ENCODE measurements around the gene CCDC34.
A peak's percentile ranks its signal among the peaks of the same experiment; 100 is the strongest.
"Not testable (repeated sequence)": the region's sequence is repeated elsewhere in the genome, so short reads cannot be mapped to it uniquely, and the experiment has no call there.

Gene CCDC34

GRCh38 chr11:27321340-27321739 lies 41.7 kb downstream of the CCDC34 start:
- DNase-seq (ENCODE audit: low spot score), result not testable (repeated sequence)

DNA sequence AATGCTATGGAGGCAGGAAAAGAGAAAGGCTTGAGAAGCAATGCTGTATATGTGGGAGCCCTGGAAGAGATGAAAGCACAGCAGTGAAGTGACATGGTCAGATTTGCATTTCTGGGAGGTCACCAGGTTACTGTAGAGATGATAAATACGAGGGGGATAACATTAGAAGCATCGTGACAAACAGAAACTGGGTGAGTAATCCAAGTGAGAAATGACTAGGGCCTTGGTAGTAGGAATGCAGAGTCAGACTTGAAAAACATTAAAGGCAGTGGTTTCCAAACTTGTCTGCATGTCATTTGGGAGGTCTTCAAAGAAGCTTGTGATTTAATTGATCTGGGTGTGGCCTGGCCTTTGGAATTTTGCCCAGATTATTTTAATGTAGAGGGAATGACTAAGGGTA lies 43.9 kb downstream of the CCDC34 start:
- DNase-seq (ENCODE audit: low spot score), result no peak

DNA sequence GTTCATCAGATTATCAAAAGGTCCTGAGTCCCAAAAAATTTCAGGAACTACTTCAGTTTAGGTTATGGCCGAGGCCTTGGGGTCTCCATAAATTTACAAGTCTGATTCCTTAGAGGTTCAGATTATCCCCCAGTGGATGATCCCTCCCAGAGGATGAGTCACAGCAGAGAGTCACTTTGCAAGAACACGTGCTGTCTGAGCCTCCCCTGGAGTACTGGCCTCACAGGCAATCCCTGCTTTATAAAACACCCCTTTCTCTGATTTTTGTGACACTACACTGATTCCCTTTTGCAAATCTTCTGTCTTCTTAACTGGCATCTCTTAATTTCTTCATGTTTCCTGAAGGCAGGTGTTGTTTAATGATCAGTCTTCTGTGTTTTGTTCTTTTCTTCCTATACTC lies 45.3 kb downstream of the CCDC34 start:
- peak; percentile 13 for DNase-seq (ENCODE audit: low spot score)

DNA sequence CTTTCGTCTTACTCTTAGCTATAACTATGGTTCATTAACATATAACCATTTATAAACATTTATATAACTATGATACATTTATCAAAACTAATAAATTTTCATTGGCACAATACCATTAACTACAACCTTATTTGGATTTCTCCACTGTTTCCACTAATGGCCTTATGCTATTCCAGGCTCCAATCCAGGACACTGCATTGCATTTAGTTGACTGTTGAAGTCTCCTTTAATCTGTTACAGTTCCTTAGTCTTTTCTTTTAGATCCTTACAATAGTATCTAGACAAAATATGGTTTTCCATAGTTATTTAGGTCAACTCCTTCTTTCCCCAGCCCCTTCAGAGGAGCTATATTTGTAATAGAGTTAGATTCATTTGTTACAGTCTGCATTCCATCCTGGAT lies 47.2 kb downstream of the CCDC34 start:
- no peak for DNase-seq (ENCODE audit: low spot score)

GRCh38 chr11:27313157-27313821 lies 49.7 kb downstream of the CCDC34 start:
- DNase-seq (ENCODE audit: low spot score), result no peak

DNA sequence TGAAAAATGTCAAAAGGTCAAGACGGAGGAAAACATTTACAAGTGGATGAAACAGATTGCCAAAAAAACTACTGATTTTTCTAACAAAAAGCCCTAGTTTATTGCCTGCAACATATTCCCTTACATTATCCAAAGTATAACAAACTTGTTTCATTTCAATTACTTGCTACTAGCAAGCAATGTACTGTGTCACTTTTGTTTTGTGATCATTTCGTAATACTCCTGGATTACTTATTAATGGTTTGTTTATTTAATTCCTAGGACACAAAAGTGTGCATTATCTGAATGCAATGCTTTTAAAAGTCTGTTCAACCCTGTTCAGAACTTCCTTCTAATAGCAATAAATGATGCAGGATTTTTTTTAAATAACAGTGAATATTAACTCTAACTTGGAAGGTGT lies 50.9 kb downstream of the CCDC34 start:
- no peak for DNase-seq (ENCODE audit: low spot score)

DNA sequence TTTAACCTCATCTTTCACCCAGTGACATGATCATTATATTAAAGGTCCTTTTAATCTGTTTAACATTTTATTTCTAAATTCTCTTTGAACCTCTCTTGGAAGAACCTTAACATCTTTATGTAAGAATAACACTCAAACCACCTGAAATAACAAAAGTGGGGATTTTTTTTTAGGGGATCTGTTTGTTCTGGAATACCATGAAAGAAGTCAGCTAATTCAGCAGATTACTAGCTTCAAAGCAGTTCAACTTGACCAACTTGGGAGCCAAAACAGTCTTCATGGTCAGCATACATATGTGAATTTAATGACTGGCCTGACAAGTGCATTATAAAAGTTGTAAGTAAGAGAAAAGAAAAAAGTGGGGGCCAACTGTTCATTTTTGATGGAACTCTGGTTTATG lies 52.3 kb downstream of the CCDC34 start:
- no peak for DNase-seq (ENCODE audit: low spot score)

DNA sequence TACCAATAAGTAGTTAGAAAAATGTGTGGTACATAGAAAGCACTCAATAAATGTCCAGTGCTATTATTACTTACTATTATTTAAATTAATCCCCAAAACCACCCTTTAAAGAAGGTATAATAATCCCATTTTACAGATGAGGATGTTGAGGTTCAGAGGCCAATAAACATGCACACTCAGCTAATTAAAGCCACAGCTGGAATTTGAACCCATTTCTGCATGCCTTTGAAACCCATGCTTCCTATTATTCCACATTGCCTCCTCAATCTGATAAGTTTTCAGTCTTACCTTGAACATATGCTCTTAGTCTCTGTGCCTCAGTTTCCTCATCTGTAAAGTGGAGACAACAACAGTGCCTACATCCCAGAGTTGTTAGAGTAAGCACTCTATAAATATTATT lies 52.8 kb downstream of the CCDC34 start:
- DNase-seq (ENCODE audit: low spot score), result no peak

GRCh38 chr11:27309046-27309445 lies 54.0 kb downstream of the CCDC34 start:
- no peak for DNase-seq (ENCODE audit: low spot score)

DNA sequence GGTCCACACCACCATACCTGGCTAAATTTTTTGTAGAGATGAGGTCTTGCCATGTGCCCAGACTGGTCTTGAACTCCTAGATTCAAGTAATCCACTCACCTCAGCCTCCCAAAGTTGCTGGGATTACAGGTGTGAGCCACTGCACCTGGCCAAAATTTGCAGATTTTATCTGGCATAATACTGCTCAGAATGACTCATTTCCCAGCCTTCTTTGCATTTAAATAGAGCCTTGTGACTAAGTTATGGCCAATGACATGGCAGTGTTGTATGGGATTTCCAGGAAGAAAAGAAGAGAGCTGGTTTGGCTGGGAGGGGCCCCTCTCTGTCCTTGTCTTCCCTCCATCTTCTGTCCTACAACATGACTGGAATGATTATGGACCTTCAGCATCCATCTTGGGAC lies 55.8 kb downstream of the CCDC34 start:
- no peak for DNase-seq (ENCODE audit: low spot score)

- DNase-seq (ENCODE audit: low spot score), result no peak
These were observed 57.3 kb downstream of the CCDC34 start for GRCh38 chr11:27305751-27306150.

- no peak for DNase-seq (ENCODE audit: low spot score)
These were observed 58.5 kb downstream of the CCDC34 start for GRCh38 chr11:27304514-27304913.

- DNase-seq (ENCODE audit: low spot score), result no peak
These were observed 59.1 kb downstream of the CCDC34 start for GRCh38 chr11:27303903-27304302.

- DNase-seq (ENCODE audit: low spot score), result no peak
These were observed 62.0 kb downstream of the CCDC34 start for GRCh38 chr11:27300974-27301373.

DNA sequence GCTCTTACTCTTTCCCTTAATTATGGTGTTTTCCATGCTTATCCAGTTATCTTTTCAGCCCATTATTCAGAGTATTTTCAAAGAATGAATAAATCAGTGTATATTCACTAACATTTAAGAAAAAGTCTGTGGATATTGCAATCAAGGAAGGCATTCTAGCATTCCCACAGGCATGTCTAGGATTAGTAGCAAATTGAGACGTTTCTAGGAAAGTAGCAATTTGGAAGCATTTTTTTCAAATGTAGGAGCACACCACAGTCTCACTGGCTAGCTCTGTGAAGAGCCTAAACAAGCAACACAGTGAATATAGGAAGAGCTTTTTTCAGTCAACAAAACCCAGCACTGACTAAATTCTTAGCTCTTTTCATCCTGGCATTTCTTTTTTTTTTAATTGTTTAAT lies 65.4 kb downstream of the CCDC34 start:
- DNase-seq (ENCODE audit: low spot score), result no peak

GRCh38 chr11:27296497-27296896 lies 66.5 kb downstream of the CCDC34 start:
- DNase-seq (ENCODE audit: low spot score), result peak; percentile 46

GRCh38 chr11:27295928-27296327 lies 67.1 kb downstream of the CCDC34 start:
- DNase-seq (ENCODE audit: low spot score), result no peak

DNA sequence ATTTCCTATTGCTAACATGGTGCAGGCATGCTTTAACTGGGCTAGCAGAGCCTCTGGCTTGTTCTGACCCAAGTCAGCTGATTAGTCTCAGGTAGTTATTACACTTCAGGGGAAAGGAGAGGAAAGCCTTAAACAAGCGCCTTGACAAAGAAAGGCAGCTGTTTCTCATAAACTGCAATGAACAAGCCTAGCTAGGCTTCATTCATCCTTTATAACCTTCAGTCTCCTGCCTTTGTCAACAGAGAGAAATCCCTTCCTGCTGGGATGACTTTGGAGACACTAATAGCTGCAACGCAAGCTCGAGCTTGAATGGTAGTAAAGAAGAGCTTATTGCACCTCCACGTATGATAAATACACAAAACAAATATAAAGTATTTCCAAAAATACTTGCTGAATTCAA lies 68.4 kb downstream of the CCDC34 start:
- no peak for DNase-seq (ENCODE audit: low spot score)

GRCh38 chr11:27293515-27294417 lies 69.2 kb downstream of the CCDC34 start:
- DNase-seq (ENCODE audit: low spot score), result no peak

DNA sequence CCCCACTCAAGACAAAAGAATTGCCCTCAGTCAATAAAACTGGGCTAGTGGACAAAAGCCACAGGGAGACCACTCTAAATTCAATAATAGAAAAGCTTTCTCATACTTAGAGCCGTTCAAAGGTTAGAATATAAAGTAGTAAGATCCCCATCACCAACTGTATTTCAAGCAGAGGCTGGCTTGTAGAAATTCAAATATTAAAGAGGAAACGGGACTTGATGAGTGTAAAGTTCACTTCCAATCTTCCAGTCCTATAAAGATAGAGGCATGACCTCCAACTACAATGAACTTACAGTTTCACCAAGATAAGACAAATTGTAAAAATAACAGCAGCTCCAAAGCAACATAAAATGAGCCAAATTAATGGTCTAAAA lies 70.4 kb downstream of the CCDC34 start:
- DNase-seq (ENCODE audit: low spot score), result no peak

DNA sequence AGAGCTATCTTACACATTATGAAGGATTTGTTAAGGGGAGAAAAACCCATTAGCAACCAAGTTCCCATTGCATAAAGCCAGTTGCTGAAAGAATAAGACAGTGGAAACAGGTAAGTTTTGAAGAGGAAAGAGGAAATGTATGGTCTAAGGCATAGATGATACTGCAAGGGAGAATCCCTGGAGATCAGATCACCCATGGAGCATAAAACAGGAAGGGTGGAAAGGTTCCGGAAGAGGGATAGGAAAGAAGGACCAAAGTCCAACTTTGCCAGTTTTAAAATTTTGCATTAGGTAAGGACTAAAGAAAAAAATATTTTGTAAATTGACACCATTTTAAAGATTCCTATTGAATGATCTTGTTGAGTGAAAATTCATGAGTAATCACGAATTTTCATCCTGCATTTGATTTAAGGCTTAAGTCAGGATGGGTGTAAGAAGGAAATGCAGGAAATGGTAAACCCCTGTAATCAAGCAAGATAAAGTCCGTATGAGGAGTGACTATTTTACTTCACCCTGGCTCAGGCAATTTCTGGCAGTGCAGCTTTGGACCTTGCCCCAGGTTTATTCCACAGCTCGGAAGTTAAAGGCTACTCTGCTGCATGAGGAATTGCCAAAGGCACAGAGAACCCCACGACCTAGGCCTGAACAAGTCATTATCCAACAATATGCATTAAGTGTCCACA lies 70.9 kb downstream of the CCDC34 start:
- DNase-seq (ENCODE audit: low spot score), result no peak

GRCh38 chr11:27291302-27291889 lies 71.6 kb downstream of the CCDC34 start:
- DNase-seq (ENCODE audit: low spot score), result no peak
